K562 (cell line): ENCODE results near the gene SCARF1.

Source experiments
- CREB3 ChIP-seq: fragments of 450-650 bp; conservative IDR thresholded peaks from 2 replicates; pipeline ENCODE4 v1.6.1; 2016; ENCODE audit warnings: missing genetic modification characterization, low read depth, mild to moderate bottlenecking, missing compliant biosample characterization, moderate library complexity
- DACH1 ChIP-seq: fragments of 450-650 bp; IDR thresholded peaks from 2 replicates; pipeline ENCODE4 v1.6.1; 2018; ENCODE audit not compliant: partially characterized antibody
- HNRNPUL1 ChIP-seq: fragments of 200-400 bp; formaldehyde crosslinking; IDR thresholded peaks from 2 replicates; pipeline ENCODE4 v1.6.1; 2017; ENCODE audit warnings: low read length
- KAT8 ChIP-seq: fragments of 450-650 bp; IDR thresholded peaks from 2 replicates; pipeline ENCODE4 v1.6.1; 2016; ENCODE audit warnings: low read depth, mild to moderate bottlenecking
- RFX5 ChIP-seq: IDR thresholded peaks from 2 replicates; pipeline ENCODE4 v1.6.1; 2011; ENCODE audit warnings: low read depth, mild to moderate bottlenecking, improper control_type of control experiment, low read length
- SIX5 ChIP-seq, 2 experiments: IDR thresholded peaks; 2 replicates each; pipeline ENCODE4 v1.6.1; 2011; ENCODE audit warnings: low read length in 2 of 2, borderline replicate concordance in 1 of 2, low read depth in 1 of 2, mild to moderate bottlenecking in 1 of 2, moderate library complexity in 1 of 2; ENCODE audit not compliant: insufficient read depth in 1 of 2
- XRCC5 ChIP-seq: fragments of 200-400 bp; formaldehyde crosslinking; IDR thresholded peaks from 2 replicates; pipeline ENCODE4 v1.6.1; 2017; ENCODE audit warnings: low read depth, mild to moderate bottlenecking, low read length
- ZBTB8A ChIP-seq: fragments of 450-650 bp; IDR thresholded peaks from 2 replicates; pipeline ENCODE4 v1.6.1; 2018; ENCODE audit warnings: mild to moderate bottlenecking, moderate library complexity; ENCODE audit not compliant: partially characterized antibody
- ZNF512 ChIP-seq: IDR thresholded peaks from 2 replicates; pipeline ENCODE4 v1.6.1; 2016; ENCODE audit warnings: missing genetic modification characterization, missing compliant biosample characterization
- TF ChIP-seq, protein P1 (sequence below), 3 experiments: IDR thresholded peaks in 2 of 3; conservative IDR thresholded peaks in 1 of 3; 2 replicates each; pipeline ENCODE4 v1.5.1; 2011 to 2012; ENCODE audit warnings: low read length in 3 of 3, mild to moderate bottlenecking in 3 of 3, control low read depth in 2 of 3, improper control_type of control experiment in 1 of 3, inconsistent platforms in 1 of 3, low read depth in 1 of 3, mixed read lengths in 1 of 3, moderate library complexity in 1 of 3; ENCODE audit not compliant: insufficient read depth in 2 of 3

DNA sequence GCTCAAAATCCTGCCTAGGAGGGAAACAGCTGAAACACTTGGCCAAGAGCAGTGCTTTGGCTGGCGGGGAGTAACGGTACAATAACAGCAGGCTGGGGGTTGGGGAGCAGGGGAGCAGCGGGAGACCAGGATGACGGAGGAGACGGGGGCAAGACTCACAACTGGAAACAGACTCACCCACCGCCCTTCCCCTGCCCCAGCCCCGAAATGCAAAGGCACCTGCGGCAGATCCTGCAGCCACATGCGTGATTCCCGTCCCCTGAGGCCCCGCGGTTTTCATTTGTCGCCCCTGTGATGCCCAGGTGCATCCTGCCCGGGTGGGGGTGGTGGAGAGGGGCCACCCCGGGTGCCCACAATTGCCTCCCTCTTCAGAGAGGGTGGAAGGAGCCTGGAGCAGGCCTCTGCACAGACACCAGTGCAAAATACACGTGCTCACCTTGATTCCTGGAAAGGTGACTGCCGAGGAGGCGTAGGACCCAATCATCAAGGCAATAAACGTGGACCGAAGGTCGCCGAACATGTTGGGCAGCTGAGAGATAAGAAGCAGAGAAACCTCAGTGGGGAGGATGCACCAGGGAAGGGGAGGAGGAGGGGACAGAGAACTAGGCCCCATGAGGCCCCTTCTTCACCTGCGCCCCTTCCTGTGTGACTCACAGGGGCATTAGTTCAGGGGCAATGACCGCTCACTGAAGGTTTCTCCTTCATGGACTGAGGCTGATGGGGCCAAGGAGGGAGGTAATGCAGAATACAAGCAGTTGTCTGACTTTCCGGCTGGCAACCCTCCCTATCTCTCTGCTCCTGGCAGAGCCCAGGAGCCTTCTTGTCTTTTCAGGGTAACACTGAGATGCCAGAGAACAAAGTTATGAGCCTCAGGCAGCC lies 52.5 kb downstream of the SCARF1 start:
- TF ChIP-seq SIX5 (IDR thresholded peaks at IDR 0.05; ENCODE audit: borderline replicate concordance in 1 of 2, insufficient read depth in 1 of 2, low read depth in 1 of 2, low read length in 2 of 2) (no peak), DACH1 (no peak), ZBTB8A (no peak), CREB3 (tag) (no peak), XRCC5 (no peak), HNRNPUL1 (no peak), RFX5 (no peak), KAT8 (no peak), ZNF512 (no peak)
- TF ChIP-seq, protein P1, sequence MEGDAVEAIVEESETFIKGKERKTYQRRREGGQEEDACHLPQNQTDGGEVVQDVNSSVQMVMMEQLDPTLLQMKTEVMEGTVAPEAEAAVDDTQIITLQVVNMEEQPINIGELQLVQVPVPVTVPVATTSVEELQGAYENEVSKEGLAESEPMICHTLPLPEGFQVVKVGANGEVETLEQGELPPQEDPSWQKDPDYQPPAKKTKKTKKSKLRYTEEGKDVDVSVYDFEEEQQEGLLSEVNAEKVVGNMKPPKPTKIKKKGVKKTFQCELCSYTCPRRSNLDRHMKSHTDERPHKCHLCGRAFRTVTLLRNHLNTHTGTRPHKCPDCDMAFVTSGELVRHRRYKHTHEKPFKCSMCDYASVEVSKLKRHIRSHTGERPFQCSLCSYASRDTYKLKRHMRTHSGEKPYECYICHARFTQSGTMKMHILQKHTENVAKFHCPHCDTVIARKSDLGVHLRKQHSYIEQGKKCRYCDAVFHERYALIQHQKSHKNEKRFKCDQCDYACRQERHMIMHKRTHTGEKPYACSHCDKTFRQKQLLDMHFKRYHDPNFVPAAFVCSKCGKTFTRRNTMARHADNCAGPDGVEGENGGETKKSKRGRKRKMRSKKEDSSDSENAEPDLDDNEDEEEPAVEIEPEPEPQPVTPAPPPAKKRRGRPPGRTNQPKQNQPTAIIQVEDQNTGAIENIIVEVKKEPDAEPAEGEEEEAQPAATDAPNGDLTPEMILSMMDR (IDR thresholded peaks at IDR 0.05 in 2 of 3, conservative IDR thresholded peaks at IDR 0.05 in 1 of 3; ENCODE audit: insufficient read depth in 2 of 3, low read depth in 1 of 3, low read length in 3 of 3): no peak
